NB4 (cell line): ENCODE measurements around the gene CDH13.

Source experiments
- MYC ChIP-seq: IDR thresholded peaks from 2 replicates; pipeline ENCODE4 v1.6.1; 2011; ENCODE audit warnings: low read depth, low read length
- POLR2A ChIP-seq: IDR thresholded peaks from 2 replicates; pipeline ENCODE4 v1.6.1; 2011; ENCODE audit warnings: mild to moderate bottlenecking; ENCODE audit not compliant: insufficient read length; ENCODE audit errors: extremely low read depth
- TF ChIP-seq, protein P1 (sequence below): IDR thresholded peaks from one replicate; pipeline ENCODE4 v1.5.1; 2012; ENCODE audit warnings: low read depth, low read length

DNA sequence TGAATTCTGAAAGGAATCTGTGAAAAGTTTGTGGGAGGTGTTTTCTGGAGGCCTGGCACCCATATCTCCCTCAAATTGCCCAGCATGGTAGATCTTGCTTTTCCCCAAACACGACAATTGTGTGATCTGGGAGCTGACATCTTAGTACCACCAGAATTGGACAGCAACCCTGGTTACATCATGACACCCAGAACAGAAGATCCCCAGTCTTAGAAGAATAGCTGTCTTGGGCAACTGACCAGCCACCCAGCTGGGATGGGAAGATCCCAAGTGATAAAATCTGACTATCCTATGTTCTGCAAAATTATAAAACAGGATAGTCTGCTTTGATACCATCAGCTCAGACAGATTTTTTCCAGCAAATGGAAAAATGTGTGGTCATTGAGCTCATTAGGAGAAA lies 235.3 kb downstream of the CDH13 start:
- TF ChIP-seq, protein P1, sequence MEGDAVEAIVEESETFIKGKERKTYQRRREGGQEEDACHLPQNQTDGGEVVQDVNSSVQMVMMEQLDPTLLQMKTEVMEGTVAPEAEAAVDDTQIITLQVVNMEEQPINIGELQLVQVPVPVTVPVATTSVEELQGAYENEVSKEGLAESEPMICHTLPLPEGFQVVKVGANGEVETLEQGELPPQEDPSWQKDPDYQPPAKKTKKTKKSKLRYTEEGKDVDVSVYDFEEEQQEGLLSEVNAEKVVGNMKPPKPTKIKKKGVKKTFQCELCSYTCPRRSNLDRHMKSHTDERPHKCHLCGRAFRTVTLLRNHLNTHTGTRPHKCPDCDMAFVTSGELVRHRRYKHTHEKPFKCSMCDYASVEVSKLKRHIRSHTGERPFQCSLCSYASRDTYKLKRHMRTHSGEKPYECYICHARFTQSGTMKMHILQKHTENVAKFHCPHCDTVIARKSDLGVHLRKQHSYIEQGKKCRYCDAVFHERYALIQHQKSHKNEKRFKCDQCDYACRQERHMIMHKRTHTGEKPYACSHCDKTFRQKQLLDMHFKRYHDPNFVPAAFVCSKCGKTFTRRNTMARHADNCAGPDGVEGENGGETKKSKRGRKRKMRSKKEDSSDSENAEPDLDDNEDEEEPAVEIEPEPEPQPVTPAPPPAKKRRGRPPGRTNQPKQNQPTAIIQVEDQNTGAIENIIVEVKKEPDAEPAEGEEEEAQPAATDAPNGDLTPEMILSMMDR = no peak
- TF ChIP-seq MYC = no peak
- no peak for TF ChIP-seq POLR2A
